Activated naive CD4-positive, alpha-beta T cell treated with anti-CD3 and anti-CD28 coated beads, Interleukin-2, amount 10 ng/mL, durations not matched to agents 7 days and 5 days (primary cell): ENCODE results near the gene CCNB2.

Experiments used
- CTCF ChIA-PET: fragments of 350-600 bp; sonication (Branson Sonifier 250); formaldehyde crosslinking; loops from one replicate; lab custom pipeline; 2021; ENCODE audit warnings: antibody characterized with exemption; lab: Charles Lee
- DNase-seq: peaks from one replicate; pipeline ENCODE4 v3.0.0-alpha.2; 2020
- H3K27ac Mint-ChIP-seq: one replicate; pipeline ENCODE4 v1.8.0; 2021; ENCODE audit warnings: mild to moderate bottlenecking, moderate library complexity, mixed read lengths
- H3K27me3 Mint-ChIP-seq: one replicate; pipeline ENCODE4 v1.8.0; 2021; ENCODE audit warnings: mild to moderate bottlenecking, mixed read lengths
- H3K36me3 Mint-ChIP-seq: one replicate; pipeline ENCODE4 v1.8.0; 2021; ENCODE audit warnings: mixed read lengths
- H3K4me1 Mint-ChIP-seq: one replicate; pipeline ENCODE4 v1.8.0; 2021; ENCODE audit warnings: mixed read lengths
- H3K4me3 Mint-ChIP-seq: one replicate; pipeline ENCODE4 v1.8.0; 2021; ENCODE audit warnings: mild to moderate bottlenecking, moderate library complexity, mixed read lengths
- H3K9me3 Mint-ChIP-seq: one replicate; pipeline ENCODE4 v1.8.0; 2021; ENCODE audit warnings: mixed read lengths

The CCNB2 gene

DNA sequence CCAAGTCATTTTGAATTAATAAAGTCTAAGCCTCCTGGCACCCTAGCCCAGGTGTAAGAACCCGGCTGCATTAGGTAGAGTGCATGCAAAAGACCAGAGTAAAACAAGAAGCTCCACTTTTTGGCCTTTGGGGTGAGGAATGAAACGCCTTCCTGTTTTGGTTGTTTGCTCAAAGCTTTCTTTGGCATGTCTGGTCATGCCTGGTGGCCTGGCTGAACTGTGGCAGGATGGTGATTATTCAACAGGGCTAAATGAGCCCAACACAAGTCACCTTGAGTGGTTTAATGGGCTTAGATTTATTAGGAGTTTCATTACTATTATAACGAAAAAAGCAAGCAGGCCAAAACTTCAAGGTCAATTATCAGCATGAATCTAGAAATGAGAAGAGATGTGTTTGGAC is 60.8 kb downstream of the CCNB2 start:
- H3K27ac Mint-ChIP-seq, result peak overlapping the region; percentile 70
- H3K4me3 Mint-ChIP-seq, result no peak overlapping the region
- CTCF ChIA-PET, result interaction anchor here (1.1 to 2.5 kb wide), 3 partner anchors 28 to 363 kb away, joined by 4 to 9 read pairs (median 4); no protein-coding TSS in a partner anchor
- H3K36me3 Mint-ChIP-seq, result peaks cover 12% of the 10 kb centered on the region
- no peaks in the 10 kb centered on the region for H3K9me3 Mint-ChIP-seq
- peaks cover 34% of the 10 kb centered on the region for H3K4me1 Mint-ChIP-seq
- peak; percentile 27 for DNase-seq
- no peaks in the 10 kb centered on the region for H3K27me3 Mint-ChIP-seq

GRCh38 chr15:59166166-59166565 is 61.2 kb downstream of the CCNB2 start:
- peaks cover 34% of the 10 kb centered on the region for H3K4me1 Mint-ChIP-seq
- DNase-seq, result no peak
- H3K9me3 Mint-ChIP-seq, result no peaks in the 10 kb centered on the region
- CTCF ChIA-PET, result interaction anchor here (1.1 to 2.5 kb wide), 3 partner anchors 28 to 363 kb away, joined by 4 to 9 read pairs (median 4); no protein-coding TSS in a partner anchor
- H3K36me3 Mint-ChIP-seq, result peaks cover 12% of the 10 kb centered on the region
- H3K4me3 Mint-ChIP-seq, result no peak overlapping the region
- H3K27me3 Mint-ChIP-seq, result no peaks in the 10 kb centered on the region
- H3K27ac Mint-ChIP-seq, result peak overlapping the region; percentile 70

DNA sequence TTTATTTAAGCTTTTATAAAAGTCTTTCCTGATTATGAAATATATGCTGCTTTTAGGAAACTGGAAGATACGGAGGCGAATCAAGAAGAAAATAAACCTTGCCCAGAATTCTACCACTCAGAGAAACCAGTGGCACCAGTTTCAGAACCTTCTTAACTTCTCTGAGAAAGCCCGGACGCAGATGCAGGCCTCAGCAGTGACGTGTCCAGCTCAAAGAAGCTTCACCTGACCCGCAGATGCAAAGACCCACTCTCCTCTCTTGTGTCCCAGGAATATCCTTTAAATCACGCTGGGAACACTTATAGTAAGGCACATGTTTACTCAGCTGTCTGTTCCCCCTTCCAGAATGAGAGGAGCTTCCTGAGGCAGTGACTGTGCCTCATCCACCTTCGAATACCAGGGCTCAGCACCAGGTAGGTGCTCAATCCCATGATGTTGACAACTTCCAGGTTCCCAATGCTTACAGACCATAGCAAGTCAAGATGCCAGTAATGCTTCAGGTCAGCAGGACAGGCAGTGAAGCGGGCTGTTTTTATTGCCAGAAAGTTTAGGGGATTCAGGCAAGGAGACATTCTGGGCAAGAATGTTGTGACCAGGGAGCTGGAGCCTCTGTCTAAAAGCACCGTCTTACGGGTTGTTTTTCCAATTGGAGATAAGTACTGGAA is 61.8 kb downstream of the CCNB2 start:
- Mint-ChIP-seq H3K9me3 (no peaks in the 10 kb centered on the region), H3K4me1 (peaks cover 34% of the 10 kb centered on the region), H3K4me3 (no peak overlapping the region), H3K27me3 (no peaks in the 10 kb centered on the region), H3K36me3 (peaks cover 12% of the 10 kb centered on the region), H3K27ac (no peak overlapping the region)
- no peak for DNase-seq
- CTCF ChIA-PET, result interaction anchor here (1.1 kb wide), 1 partner anchor 29 kb away, joined by 4 read pairs; no protein-coding TSS in a partner anchor

DNA sequence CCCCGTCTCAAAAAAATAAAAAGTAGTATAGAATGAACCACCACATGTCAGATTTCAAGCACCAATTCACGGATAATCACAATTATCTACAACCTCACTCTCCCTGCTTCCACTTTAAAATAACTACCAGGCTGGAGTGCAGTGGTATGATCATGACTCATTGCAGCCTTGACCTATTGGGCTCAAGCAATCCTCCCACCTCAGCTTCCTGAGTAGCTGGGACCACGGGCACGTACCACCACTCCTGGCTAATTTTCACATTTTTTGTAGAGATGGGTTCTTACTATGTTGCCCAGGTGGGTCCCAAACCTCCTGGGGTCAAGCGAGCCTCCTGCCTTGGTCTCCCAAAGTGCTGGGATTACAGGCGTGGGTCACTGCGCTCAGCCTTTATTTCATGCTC is 63.6 kb downstream of the CCNB2 start:
- peaks cover 12% of the 10 kb centered on the region for H3K36me3 Mint-ChIP-seq
- no peak for DNase-seq
- H3K9me3 Mint-ChIP-seq, result no peaks in the 10 kb centered on the region
- H3K4me1 Mint-ChIP-seq, result peaks cover 34% of the 10 kb centered on the region
- no peak overlapping the region for H3K27ac Mint-ChIP-seq
- CTCF ChIA-PET, result no interaction called here
- no peaks in the 10 kb centered on the region for H3K27me3 Mint-ChIP-seq
- H3K4me3 Mint-ChIP-seq, result no peak overlapping the region

- CTCF ChIA-PET, result interaction anchor here (0.9 kb wide), 1 partner anchor 363 kb away, joined by 3 read pairs; no protein-coding TSS in a partner anchor
- Mint-ChIP-seq H3K4me3 (no peak overlapping the region), H3K27ac (peak overlapping the region; percentile 51), H3K27me3 (no peaks in the 10 kb centered on the region), H3K36me3 (peaks cover 15% of the 10 kb centered on the region), H3K4me1 (peaks cover 34% of the 10 kb centered on the region), H3K9me3 (no peaks in the 10 kb centered on the region)
- DNase-seq, result no peak
Measured at GRCh38 chr15:59169251-59169708, 64.3 kb downstream of the CCNB2 start.

GRCh38 chr15:59170295-59171066 is 65.5 kb downstream of the CCNB2 start:
- Mint-ChIP-seq H3K36me3 (peaks cover 9% of the 10 kb centered on the region), H3K27me3 (peaks cover 4% of the 10 kb centered on the region), H3K4me3 (no peak overlapping the region), H3K27ac (no peak overlapping the region), H3K4me1 (peaks cover 34% of the 10 kb centered on the region), H3K9me3 (no peaks in the 10 kb centered on the region)
- DNase-seq, result no peak
- CTCF ChIA-PET, result interaction anchor here (0.8 to 1.7 kb wide), 3 partner anchors 9 to 326 kb away, joined by 3 to 5 read pairs (median 3); no protein-coding TSS in a partner anchor

GRCh38 chr15:59171067-59171397 is 66.1 kb downstream of the CCNB2 start:
- CTCF ChIA-PET, result interaction anchor here (1.5 to 1.7 kb wide), 2 partner anchors 76 to 325 kb away, joined by 3 to 5 read pairs; no protein-coding TSS in a partner anchor
- DNase-seq, result no peak
- peaks cover 6% of the 10 kb centered on the region for H3K36me3 Mint-ChIP-seq
- H3K4me1 Mint-ChIP-seq, result peaks cover 32% of the 10 kb centered on the region
- H3K4me3 Mint-ChIP-seq, result no peak overlapping the region
- H3K9me3 Mint-ChIP-seq, result no peaks in the 10 kb centered on the region
- H3K27me3 Mint-ChIP-seq, result peaks cover 9% of the 10 kb centered on the region
- no peak overlapping the region for H3K27ac Mint-ChIP-seq

DNA sequence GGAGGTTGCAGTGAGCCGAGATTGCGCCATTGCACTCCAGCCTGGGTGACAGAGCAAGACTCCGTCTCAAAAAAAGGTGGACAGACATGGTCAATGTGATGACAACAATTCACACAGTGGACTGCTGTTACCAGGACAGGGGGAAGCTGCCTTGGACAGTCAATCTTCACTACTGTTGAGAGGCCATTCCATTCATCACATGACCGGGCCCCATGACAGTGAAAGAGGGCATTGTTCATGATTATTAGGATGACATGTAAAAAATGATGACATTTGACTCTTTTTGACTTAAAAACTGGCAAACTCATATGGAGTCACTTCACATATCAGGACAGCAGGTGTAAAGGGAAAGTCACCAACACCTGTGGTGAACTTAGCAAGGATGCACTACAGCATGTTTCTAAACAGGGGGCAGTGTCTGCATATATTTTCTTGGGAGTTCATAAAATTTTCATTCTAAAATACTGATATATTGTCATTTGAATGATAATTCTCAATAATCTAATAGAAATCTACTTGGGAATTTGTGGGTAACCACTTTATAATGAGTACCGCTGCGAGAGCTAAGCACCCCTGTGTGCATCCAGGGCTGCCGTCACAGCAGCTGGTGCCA is 67.4 kb downstream of the CCNB2 start:
- CTCF ChIA-PET, result interaction anchor here (0.8 to 1.0 kb wide), 2 partner anchors 320 to 335 kb away, joined by 3 read pairs; no protein-coding TSS in a partner anchor
- H3K4me3 Mint-ChIP-seq, result no peak overlapping the region
- peaks cover 26% of the 10 kb centered on the region for H3K4me1 Mint-ChIP-seq
- H3K36me3 Mint-ChIP-seq, result peaks cover 3% of the 10 kb centered on the region
- no peak overlapping the region for H3K27ac Mint-ChIP-seq
- H3K27me3 Mint-ChIP-seq, result peaks cover 15% of the 10 kb centered on the region
- DNase-seq, result no peak
- H3K9me3 Mint-ChIP-seq, result no peaks in the 10 kb centered on the region

GRCh38 chr15:59173194-59173593 is 68.2 kb downstream of the CCNB2 start:
- CTCF ChIA-PET, result interaction anchor here (0.8 kb wide), 1 partner anchor 319 kb away, joined by 3 read pairs; no protein-coding TSS in a partner anchor
- H3K27me3 Mint-ChIP-seq, result peaks cover 23% of the 10 kb centered on the region
- no peak for DNase-seq
- H3K4me3 Mint-ChIP-seq, result no peak overlapping the region
- H3K36me3 Mint-ChIP-seq, result peaks cover 9% of the 10 kb centered on the region
- H3K9me3 Mint-ChIP-seq, result no peaks in the 10 kb centered on the region
- H3K4me1 Mint-ChIP-seq, result peaks cover 26% of the 10 kb centered on the region
- H3K27ac Mint-ChIP-seq, result no peak overlapping the region

- DNase-seq, result no peak
- CTCF ChIA-PET, result interaction anchor here (0.9 to 1.9 kb wide), 6 partner anchors 12 to 354 kb away, joined by 3 to 19 read pairs (median 4); no protein-coding TSS in a partner anchor
- Mint-ChIP-seq H3K4me3 (no peak overlapping the region), H3K27ac (no peak overlapping the region), H3K9me3 (no peaks in the 10 kb centered on the region), H3K36me3 (peaks cover 9% of the 10 kb centered on the region), H3K27me3 (peaks cover 33% of the 10 kb centered on the region), H3K4me1 (peaks cover 24% of the 10 kb centered on the region)
Measured at GRCh38 chr15:59174151-59174834, 69.3 kb downstream of the CCNB2 start.
